ENCODE results near the gene ZNF451.
A peak's percentile ranks its signal among the peaks of the same experiment; 100 is the strongest.

The ZNF451 gene

DNA sequence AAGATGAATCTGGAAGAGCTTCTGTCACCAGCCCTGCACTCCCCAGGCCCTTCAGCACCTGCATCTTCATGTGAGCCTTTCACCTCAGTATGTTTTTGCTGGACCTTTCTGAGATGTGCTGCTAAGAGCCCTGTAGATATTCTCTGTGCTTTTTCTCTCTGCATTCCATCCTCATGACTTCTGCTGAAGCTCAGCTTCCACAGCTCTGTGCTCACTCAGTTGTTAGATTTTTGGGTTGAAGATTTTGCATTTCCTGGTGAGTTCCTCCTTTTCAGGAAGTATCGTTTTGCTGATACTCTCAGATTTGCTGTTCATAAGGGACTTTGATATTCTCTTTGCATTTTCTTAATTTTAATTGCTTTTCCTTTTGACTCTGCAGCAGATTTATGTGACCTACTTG is 25.2 kb upstream of the ZNF451 start:
- peak in 1 of 2 donors; percentile 38 for DNase-seq (ENCODE audit: low read depth in 2 of 2)
- TF ChIP-seq, protein P1, sequence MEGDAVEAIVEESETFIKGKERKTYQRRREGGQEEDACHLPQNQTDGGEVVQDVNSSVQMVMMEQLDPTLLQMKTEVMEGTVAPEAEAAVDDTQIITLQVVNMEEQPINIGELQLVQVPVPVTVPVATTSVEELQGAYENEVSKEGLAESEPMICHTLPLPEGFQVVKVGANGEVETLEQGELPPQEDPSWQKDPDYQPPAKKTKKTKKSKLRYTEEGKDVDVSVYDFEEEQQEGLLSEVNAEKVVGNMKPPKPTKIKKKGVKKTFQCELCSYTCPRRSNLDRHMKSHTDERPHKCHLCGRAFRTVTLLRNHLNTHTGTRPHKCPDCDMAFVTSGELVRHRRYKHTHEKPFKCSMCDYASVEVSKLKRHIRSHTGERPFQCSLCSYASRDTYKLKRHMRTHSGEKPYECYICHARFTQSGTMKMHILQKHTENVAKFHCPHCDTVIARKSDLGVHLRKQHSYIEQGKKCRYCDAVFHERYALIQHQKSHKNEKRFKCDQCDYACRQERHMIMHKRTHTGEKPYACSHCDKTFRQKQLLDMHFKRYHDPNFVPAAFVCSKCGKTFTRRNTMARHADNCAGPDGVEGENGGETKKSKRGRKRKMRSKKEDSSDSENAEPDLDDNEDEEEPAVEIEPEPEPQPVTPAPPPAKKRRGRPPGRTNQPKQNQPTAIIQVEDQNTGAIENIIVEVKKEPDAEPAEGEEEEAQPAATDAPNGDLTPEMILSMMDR (IDR thresholded peaks at IDR 0.05; ENCODE audit: low read depth, low read length): no peak

DNA sequence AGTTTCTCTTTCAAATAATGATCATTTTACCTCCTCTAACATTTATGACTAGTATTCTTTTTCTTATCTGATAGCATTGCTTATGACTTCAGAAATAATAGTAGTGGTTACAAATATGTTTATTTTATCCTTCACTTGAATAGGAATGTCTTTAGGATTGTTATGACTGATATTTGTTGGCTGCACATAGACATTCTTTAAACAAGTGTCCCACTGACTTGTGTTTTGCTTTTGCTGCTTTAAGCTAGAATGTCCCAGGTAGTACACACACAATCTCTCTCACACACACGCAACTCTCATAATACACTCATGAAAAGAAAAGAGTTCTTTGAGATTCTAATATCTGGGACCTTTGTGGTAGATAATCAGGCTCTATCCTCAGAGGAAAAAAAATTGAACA is 21.9 kb upstream of the ZNF451 start:
- peak; percentile 21 to 80 for DNase-seq (ENCODE audit: low read depth in 2 of 2)
- TF ChIP-seq, protein P1 (IDR thresholded peaks at IDR 0.05; ENCODE audit: low read depth, low read length): no peak
- no peak overlapping the region for H3K4me3 ChIP-seq (replicated peaks in 1 of 2; ENCODE audit: low read depth in 2 of 2, low read length in 2 of 2)

More for the DNA sequence above, 25.2 kb upstream of the ZNF451 start:
- no peak overlapping the region for H3K4me3 ChIP-seq (replicated peaks in 1 of 2; ENCODE audit: low read depth in 2 of 2, low read length in 2 of 2)

DNA sequence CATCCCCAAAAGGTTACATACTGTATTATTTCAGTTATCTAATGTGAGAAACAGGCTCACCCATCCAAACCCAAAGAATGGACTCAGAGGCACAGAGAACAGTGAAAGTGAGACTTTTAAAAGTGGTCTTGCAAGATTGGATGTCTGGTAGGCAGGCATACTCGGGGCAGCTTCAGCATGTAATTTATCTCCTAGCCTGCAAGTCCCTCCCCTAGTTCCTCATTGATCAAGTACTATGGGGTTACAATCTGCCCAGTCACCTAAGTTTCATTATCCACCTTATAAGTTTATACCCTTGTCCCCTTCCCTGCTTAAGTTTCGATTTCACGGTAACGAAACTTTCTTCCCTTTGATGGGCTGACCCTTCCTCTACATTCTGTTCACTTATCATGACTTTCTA is 20.8 kb upstream of the ZNF451 start:
- TF ChIP-seq, protein P1 (IDR thresholded peaks at IDR 0.05; ENCODE audit: low read depth, low read length): no peak
- H3K4me3 ChIP-seq (replicated peaks in 1 of 2; ENCODE audit: low read depth in 2 of 2, low read length in 2 of 2): no peak overlapping the region
- DNase-seq (ENCODE audit: low read depth in 2 of 2): no peak

DNA sequence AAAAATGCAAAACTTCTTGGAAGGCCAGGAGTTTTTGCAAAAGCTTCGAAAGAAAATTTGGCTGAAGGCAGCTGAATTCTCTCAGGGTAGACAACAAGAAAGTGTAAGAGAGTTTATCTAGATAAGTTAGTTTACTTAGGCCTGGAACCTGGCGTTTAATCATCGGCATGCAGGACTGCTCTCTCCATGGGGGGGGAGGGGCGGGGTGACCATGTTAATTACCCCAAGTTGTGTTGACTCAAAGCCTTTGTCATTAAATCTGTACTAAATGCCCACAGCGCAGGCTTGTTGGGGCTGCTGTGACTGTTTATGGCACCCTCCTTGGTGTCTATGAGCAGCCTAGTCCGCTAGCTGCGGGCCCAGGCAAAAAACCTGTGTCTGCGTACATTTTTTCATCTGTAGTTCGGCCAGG is 20.1 kb upstream of the ZNF451 start:
- no peak for DNase-seq (ENCODE audit: low read depth in 2 of 2)
- no peak overlapping the region for H3K4me3 ChIP-seq (replicated peaks in 1 of 2; ENCODE audit: low read depth in 2 of 2, low read length in 2 of 2)
- TF ChIP-seq, protein P1 (IDR thresholded peaks at IDR 0.05; ENCODE audit: low read depth, low read length): no peak

DNA sequence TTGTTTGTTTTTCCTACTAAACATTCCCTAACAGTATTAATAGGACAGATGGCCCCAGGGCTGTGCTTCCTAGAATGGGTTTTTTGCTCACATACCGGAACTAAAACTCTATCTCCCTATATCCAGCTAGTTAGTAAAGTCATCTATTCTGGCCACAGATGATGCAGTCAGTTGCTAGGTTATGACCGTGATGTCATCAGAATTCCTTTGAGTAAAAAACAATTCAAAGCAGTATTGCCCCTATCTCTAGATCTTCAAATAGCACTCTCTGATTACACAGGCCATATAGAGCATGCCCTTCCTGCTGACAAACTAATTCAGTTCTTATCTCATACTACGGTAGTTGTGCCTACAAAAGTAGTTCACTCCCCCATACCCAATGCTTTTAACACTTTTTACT is 17.9 kb upstream of the ZNF451 start:
- TF ChIP-seq, protein P1 (IDR thresholded peaks at IDR 0.05; ENCODE audit: low read depth, low read length): no peak
- DNase-seq (ENCODE audit: low read depth in 2 of 2): no peak
- H3K4me3 ChIP-seq (replicated peaks in 1 of 2; ENCODE audit: low read depth in 2 of 2, low read length in 2 of 2): no peak overlapping the region

DNA sequence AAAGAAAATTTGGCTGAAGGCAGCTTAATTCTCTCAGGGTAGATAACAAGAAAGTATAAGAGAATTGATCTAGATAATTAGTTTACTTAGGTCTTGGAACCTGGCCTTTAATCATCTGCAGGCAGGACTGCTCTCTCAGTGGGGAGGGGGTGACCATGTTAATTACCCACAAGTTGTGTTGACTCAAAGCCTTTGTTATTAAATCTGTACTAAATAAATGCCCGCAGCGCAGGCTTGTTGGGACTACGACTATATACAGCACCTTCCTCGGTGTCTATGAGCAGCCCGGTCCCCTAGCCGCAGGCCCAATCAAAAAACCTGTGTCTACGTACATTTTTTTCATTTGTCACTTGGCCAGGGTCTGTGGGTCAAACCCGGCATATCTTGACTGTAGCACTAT is 15.6 kb upstream of the ZNF451 start:
- TF ChIP-seq, protein P1 (IDR thresholded peaks at IDR 0.05; ENCODE audit: low read depth, low read length): no peak
- H3K4me3 ChIP-seq (replicated peaks in 1 of 2; ENCODE audit: low read depth in 2 of 2, low read length in 2 of 2): no peak overlapping the region
- no peak for DNase-seq (ENCODE audit: low read depth in 2 of 2)

DNA sequence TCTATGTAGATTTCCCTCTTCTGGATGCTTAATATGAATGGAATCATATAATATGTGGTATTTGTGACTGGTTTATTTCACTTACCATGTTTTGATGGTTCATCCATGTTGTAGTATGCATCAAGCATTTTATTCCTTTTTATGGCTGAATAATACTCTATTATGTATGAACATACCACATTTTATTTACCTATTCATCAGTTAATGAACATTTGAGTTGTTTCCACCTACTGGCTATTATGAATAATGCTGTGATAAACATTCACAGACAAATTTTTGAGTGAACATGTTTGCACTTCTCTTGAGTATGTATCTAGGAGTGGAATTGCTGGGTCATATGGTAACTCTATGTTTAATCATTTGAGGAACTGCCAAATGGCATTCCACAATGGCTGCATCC is 14.9 kb upstream of the ZNF451 start:
- TF ChIP-seq, protein P1 (IDR thresholded peaks at IDR 0.05; ENCODE audit: low read depth, low read length): no peak
- no peak for DNase-seq (ENCODE audit: low read depth in 2 of 2)
- no peak overlapping the region for H3K4me3 ChIP-seq (replicated peaks in 1 of 2; ENCODE audit: low read depth in 2 of 2, low read length in 2 of 2)
